WTC11 (cell line): ENCODE measurements around the gene RREB1. TPM values are rescaled to one million over a fixed set of nuclear protein-coding genes. Genes with fewer than 3 reads are reported as not detected.

Experiments
- ATAC-seq: fragments of 200-7000 bp; cut with Tn5 transposase; 2 replicates; pipeline ENCODE4 v1.10.0; 2021; ENCODE audit warnings: mild to moderate bottlenecking, moderate library complexity
- CTCF ChIA-PET: fragments of 300-600 bp; sonication (Branson Sonifier 250); formaldehyde crosslinking; loops from one replicate; lab custom pipeline; 2021; ENCODE audit warnings: antibody characterized with exemption; lab: Charles Lee
- POLR2A ChIA-PET: fragments of 350-600 bp; sonication (Branson Sonifier 250); formaldehyde crosslinking; loops from one replicate; lab custom pipeline; 2021; ENCODE audit warnings: antibody characterized with exemption; lab: Charles Lee
- DNase-seq: peaks from one replicate; pipeline ENCODE4 v3.0.0; 2021; ENCODE audit warnings: low spot score
- H3K27ac Mint-ChIP-seq: 2 replicates; pipeline ENCODE4 v1.8.0; 2021; ENCODE audit warnings: mixed read lengths
- H3K27me3 Mint-ChIP-seq: 2 replicates; pipeline ENCODE4 v1.8.0; 2021; ENCODE audit warnings: low read depth, mild to moderate bottlenecking, moderate library complexity, mixed read lengths
- H3K36me3 Mint-ChIP-seq: 2 replicates; pipeline ENCODE4 v1.8.0; 2021; ENCODE audit warnings: mixed read lengths
- H3K4me1 Mint-ChIP-seq: 2 replicates; pipeline ENCODE4 v1.8.0; 2022; ENCODE audit warnings: mixed read lengths
- H3K4me3 Mint-ChIP-seq: 2 replicates; pipeline ENCODE4 v1.8.0; 2021; ENCODE audit warnings: mild to moderate bottlenecking, moderate library complexity, mixed read lengths
- H3K9me3 Mint-ChIP-seq: 2 replicates; pipeline ENCODE4 v1.8.0; 2021; ENCODE audit warnings: mixed read lengths
- ATF1 ChIP-seq: sonication (generic); formaldehyde crosslinking; IDR thresholded peaks from 2 replicates; pipeline ENCODE4 v1.8.1; 2023; ENCODE audit warnings: mild to moderate bottlenecking, moderate library complexity, missing genetic modification reagents
- CREM ChIP-seq: sonication (generic); formaldehyde crosslinking; IDR thresholded peaks from 2 replicates; pipeline ENCODE4 v1.8.1; 2022; ENCODE audit warnings: mild to moderate bottlenecking, missing genetic modification reagents, moderate library complexity
- ESRRA ChIP-seq: sonication (generic); formaldehyde crosslinking; IDR thresholded peaks from 2 replicates; pipeline ENCODE4 v1.8.1; 2022; ENCODE audit warnings: mild to moderate bottlenecking, missing genetic modification reagents, borderline replicate concordance
- FOXK1 ChIP-seq: sonication (generic); formaldehyde crosslinking; IDR thresholded peaks from 2 replicates; pipeline ENCODE4 v1.8.0; 2022; ENCODE audit warnings: mild to moderate bottlenecking, moderate library complexity, missing genetic modification reagents
- HMGA2 ChIP-seq: fragments of 250-450 bp; sonication (Bioruptor Pico); IDR thresholded peaks from 2 replicates; pipeline ENCODE4 v1.4.0; 2021; ENCODE audit warnings: mild to moderate bottlenecking, moderate library complexity
- HMGXB4 ChIP-seq: sonication (generic); formaldehyde crosslinking; IDR thresholded peaks from 2 replicates; pipeline ENCODE4 v1.8.1; 2023; ENCODE audit warnings: mild to moderate bottlenecking, moderate library complexity, missing genetic modification reagents
- IRF2 ChIP-seq: sonication (generic); formaldehyde crosslinking; IDR thresholded peaks from 2 replicates; pipeline ENCODE4 v1.8.0; 2022; ENCODE audit warnings: low read depth, missing genetic modification reagents, borderline replicate concordance
- KAT7 ChIP-seq: sonication (generic); formaldehyde crosslinking; IDR thresholded peaks from 2 replicates; pipeline ENCODE4 v1.8.1; 2023; ENCODE audit warnings: missing genetic modification reagents, mild to moderate bottlenecking, borderline replicate concordance
- NFYB ChIP-seq: sonication (generic); formaldehyde crosslinking; conservative IDR thresholded peaks from 2 replicates; pipeline ENCODE4 v1.8.0; 2022; ENCODE audit warnings: low read depth, missing genetic modification reagents
- NR1H2 ChIP-seq: sonication (generic); formaldehyde crosslinking; IDR thresholded peaks from 2 replicates; pipeline ENCODE4 v1.9.0; 2021; ENCODE audit warnings: mild to moderate bottlenecking, moderate library complexity, missing genetic modification reagents
- NR3C1 ChIP-seq: sonication (generic); formaldehyde crosslinking; conservative IDR thresholded peaks from 2 replicates; pipeline ENCODE4 v1.8.1; 2023; ENCODE audit warnings: low read depth, mild to moderate bottlenecking, missing genetic modification reagents
- OVOL2 ChIP-seq: fragments of 250-450 bp; sonication (Bioruptor Pico); IDR thresholded peaks from 2 replicates; pipeline ENCODE4 v1.9.0; 2021; ENCODE audit warnings: mild to moderate bottlenecking, borderline replicate concordance
- SOX15 ChIP-seq: fragments of 250-450 bp; sonication (Bioruptor Pico); IDR thresholded peaks from 2 replicates; pipeline ENCODE4 v1.9.0; 2021; ENCODE audit warnings: mild to moderate bottlenecking
- TP53 ChIP-seq: sonication (generic); formaldehyde crosslinking; IDR thresholded peaks from 2 replicates; pipeline ENCODE4 v1.8.1; 2023; ENCODE audit warnings: mild to moderate bottlenecking, missing genetic modification reagents
- USF2 ChIP-seq: sonication (generic); formaldehyde crosslinking; IDR thresholded peaks from 2 replicates; pipeline ENCODE4 v1.8.1; 2023; ENCODE audit warnings: mild to moderate bottlenecking, missing genetic modification reagents, moderate library complexity
- ZBTB21 ChIP-seq: sonication (generic); formaldehyde crosslinking; IDR thresholded peaks from 2 replicates; pipeline ENCODE4 v1.8.1; 2023; ENCODE audit warnings: mild to moderate bottlenecking, missing genetic modification reagents, borderline replicate concordance
- ZBTB43 ChIP-seq: sonication (generic); formaldehyde crosslinking; IDR thresholded peaks from 2 replicates; pipeline ENCODE4 v1.8.1; 2023; ENCODE audit warnings: mild to moderate bottlenecking, missing genetic modification reagents
- ZNF121 ChIP-seq: sonication (generic); formaldehyde crosslinking; IDR thresholded peaks from 2 replicates; pipeline ENCODE4 v1.8.0; 2023; ENCODE audit warnings: missing genetic modification reagents
- ZNF232 ChIP-seq: sonication (generic); formaldehyde crosslinking; IDR thresholded peaks from 2 replicates; pipeline ENCODE4 v1.8.0; 2022; ENCODE audit warnings: mild to moderate bottlenecking, missing genetic modification reagents
- ZNF263 ChIP-seq: sonication (generic); formaldehyde crosslinking; IDR thresholded peaks from 2 replicates; pipeline ENCODE4 v1.8.1; 2022; ENCODE audit warnings: low read depth, mild to moderate bottlenecking, moderate library complexity, missing genetic modification reagents
- ZNF532 ChIP-seq: fragments of 250-450 bp; sonication (Bioruptor Pico); IDR thresholded peaks from 2 replicates; pipeline ENCODE4 v1.9.0; 2021; ENCODE audit warnings: mild to moderate bottlenecking, borderline replicate concordance
- total RNA-seq: library from RNA; stranded (reverse); gene quantifications from 3 replicates; pipeline ENCODE4 v1.2.3, GENCODE V29; 2021

The RREB1 gene
- total RNA-seq, 1 experiment from 2014 or later = 38.5 TPM

- TF ChIP-seq HMGXB4 (CRISPR knock-in tag) = no peak
Observed at GRCh38 chr6:7200598-7201443, 93.1 kb downstream of the RREB1 start (continued).

- Mint-ChIP-seq H3K9me3 (no peaks in the 10 kb centered on the region), H3K27me3 (no peaks in the 10 kb centered on the region), H3K36me3 (peaks cover 20% of the 10 kb centered on the region), H3K4me3 (no peak overlapping the region), H3K27ac (0 out of 2 replicates have a peak overlapping the region, but pooled peaks have one; percentile 45), H3K4me1 (peaks cover 17% of the 10 kb centered on the region)
- CTCF ChIA-PET = no interaction called here
- no peak for TF ChIP-seq ZNF121 (CRISPR knock-in tag)
- TF ChIP-seq ATF1 (CRISPR knock-in tag) = no peak
- TF ChIP-seq ZBTB21 = no peak
- no peak for TF ChIP-seq NR3C1 (CRISPR knock-in tag)
- TF ChIP-seq ZBTB43 = no peak
- TF ChIP-seq NFYB (CRISPR knock-in tag) = no peak
- no peak for TF ChIP-seq CREM (CRISPR knock-in tag)
- TF ChIP-seq ZNF232 (CRISPR knock-in tag) = no peak
- no peak for TF ChIP-seq OVOL2 (CRISPR knock-in tag)
- no peak for TF ChIP-seq ZNF263
- no peak for TF ChIP-seq IRF2 (CRISPR knock-in tag)
- TF ChIP-seq FOXK1 (CRISPR knock-in tag) = no peak
- no peak for TF ChIP-seq ESRRA (CRISPR knock-in tag)
- TF ChIP-seq HMGA2 (CRISPR knock-in tag) = no peak
- DNase-seq (no peak), ATAC-seq (no peak)
- POLR2A ChIA-PET = interaction anchor here (1.3 kb wide), 1 partner anchor 448 kb away, joined by 3 read pairs; no protein-coding TSS in a partner anchor
Observed at GRCh38 chr6:7201444-7201731, 93.6 kb downstream of the RREB1 start.

GRCh38 chr6:7201732-7202541 is 94.2 kb downstream of the RREB1 start:
- POLR2A ChIA-PET = interaction anchor here (1.3 kb wide), 1 partner anchor 449 kb away, joined by 3 read pairs; no protein-coding TSS in a partner anchor
- H3K36me3 Mint-ChIP-seq = peaks cover 20% of the 10 kb centered on the region
- H3K27me3 Mint-ChIP-seq = no peaks in the 10 kb centered on the region
- no peaks in the 10 kb centered on the region for H3K9me3 Mint-ChIP-seq
- CTCF ChIA-PET = interaction anchor here (0.5 to 0.6 kb wide), 2 partner anchors 65 to 504 kb away, joined by 3 read pairs; no protein-coding TSS in a partner anchor
- no peak overlapping the region for H3K27ac Mint-ChIP-seq
- no peak for ATAC-seq
- H3K4me3 Mint-ChIP-seq = no peak overlapping the region
- H3K4me1 Mint-ChIP-seq = peaks cover 17% of the 10 kb centered on the region
- DNase-seq = no peak
- TF ChIP-seq NR1H2 (CRISPR knock-in tag) (no peak), TP53 (CRISPR knock-in tag) (no peak), IRF2 (CRISPR knock-in tag) (no peak), HMGXB4 (CRISPR knock-in tag) (no peak), SOX15 (CRISPR knock-in tag) (no peak), ZBTB21 (no peak), FOXK1 (CRISPR knock-in tag) (no peak), USF2 (CRISPR knock-in tag) (no peak), KAT7 (CRISPR knock-in tag) (no peak), ZNF532 (CRISPR knock-in tag) (no peak)
